Tibial nerve (tissue), 4 donors: Measurements from ENCODE around the gene PSORS1C1.
"Not testable (repeated sequence)": the region's sequence is repeated elsewhere in the genome, so short reads cannot be mapped to it uniquely, and the experiment has no call there.

Experiments
- CTCF ChIP-seq, 5 experiments: fragments of 200-600 bp in 3 of 5; fragments of 450-650 bp in 2 of 5; sonication (generic) in 3 of 5; IDR thresholded peaks; one replicate each; pipeline ENCODE4 v1.5.1; 2016 to 2019; ENCODE audit warnings: antibody characterized with exemption in 5 of 5, mild to moderate bottlenecking in 3 of 5, moderate library complexity in 2 of 5
- EP300 ChIP-seq, 2 donors: sonication (generic); formaldehyde crosslinking; IDR thresholded peaks; one replicate each; pipeline ENCODE4 v1.6.1; 2017; ENCODE audit warnings: antibody characterized with exemption in 2 of 2, mild to moderate bottlenecking in 1 of 2
- POLR2A ChIP-seq, 2 donors: fragments of 450-650 bp; IDR thresholded peaks; one replicate each; pipeline ENCODE4 v1.6.1; 2017; ENCODE audit warnings: antibody characterized with exemption in 2 of 2, mild to moderate bottlenecking in 2 of 2, moderate library complexity in 2 of 2

- TF ChIP-seq CTCF, EP300, POLR2A (IDR thresholded peaks at IDR 0.05): not testable (repeated sequence)
These were observed 69.3 kb downstream of the PSORS1C1 start for GRCh38 chr6:31183859-31184258.
